ENCODE data around the gene ALPL.

DNA sequence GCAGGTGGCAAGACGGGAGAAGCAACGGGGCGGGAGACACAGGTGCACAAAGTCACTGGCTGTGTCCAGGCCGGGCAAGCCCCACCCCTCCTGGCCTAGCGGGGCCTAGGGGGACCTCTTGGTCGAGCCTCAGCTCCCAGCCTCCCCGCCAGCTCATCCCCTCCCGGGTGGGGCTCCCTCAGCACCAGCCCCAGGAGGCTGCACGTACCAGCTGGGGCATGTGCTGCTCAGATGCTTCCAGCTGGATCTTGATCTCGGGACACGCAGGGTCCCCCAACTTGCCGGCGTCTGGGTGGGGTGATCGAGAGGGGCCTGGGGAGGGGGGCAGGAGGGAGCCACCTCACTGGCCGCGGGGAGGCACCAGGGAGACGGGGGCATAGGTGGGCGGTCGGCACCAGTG, 88.5 kb downstream of the ALPL start:
- TF ChIP-seq, protein P1, sequence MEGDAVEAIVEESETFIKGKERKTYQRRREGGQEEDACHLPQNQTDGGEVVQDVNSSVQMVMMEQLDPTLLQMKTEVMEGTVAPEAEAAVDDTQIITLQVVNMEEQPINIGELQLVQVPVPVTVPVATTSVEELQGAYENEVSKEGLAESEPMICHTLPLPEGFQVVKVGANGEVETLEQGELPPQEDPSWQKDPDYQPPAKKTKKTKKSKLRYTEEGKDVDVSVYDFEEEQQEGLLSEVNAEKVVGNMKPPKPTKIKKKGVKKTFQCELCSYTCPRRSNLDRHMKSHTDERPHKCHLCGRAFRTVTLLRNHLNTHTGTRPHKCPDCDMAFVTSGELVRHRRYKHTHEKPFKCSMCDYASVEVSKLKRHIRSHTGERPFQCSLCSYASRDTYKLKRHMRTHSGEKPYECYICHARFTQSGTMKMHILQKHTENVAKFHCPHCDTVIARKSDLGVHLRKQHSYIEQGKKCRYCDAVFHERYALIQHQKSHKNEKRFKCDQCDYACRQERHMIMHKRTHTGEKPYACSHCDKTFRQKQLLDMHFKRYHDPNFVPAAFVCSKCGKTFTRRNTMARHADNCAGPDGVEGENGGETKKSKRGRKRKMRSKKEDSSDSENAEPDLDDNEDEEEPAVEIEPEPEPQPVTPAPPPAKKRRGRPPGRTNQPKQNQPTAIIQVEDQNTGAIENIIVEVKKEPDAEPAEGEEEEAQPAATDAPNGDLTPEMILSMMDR (IDR thresholded peaks at IDR 0.05), result no peak
- no peak for TF ChIP-seq POLR2A (IDR thresholded peaks at IDR 0.05)
- TF ChIP-seq POLR2AphosphoS5 (IDR thresholded peaks at IDR 0.05; ENCODE audit: insufficient read depth in 1 of 2, low read depth in 1 of 2), result no peak
